Testis (tissue), 2 donors: Measurements from ENCODE around the gene PRDM15.

Experiments used
- POLR2A ChIP-seq: fragments of 450-650 bp; IDR thresholded peaks from one replicate; pipeline ENCODE4 v1.6.1; 2017; ENCODE audit warnings: antibody characterized with exemption, mild to moderate bottlenecking, moderate library complexity
- TF ChIP-seq, protein P1 (sequence below), 3 experiments: fragments of 450-650 bp in 2 of 3; fragments of 200-600 bp in 1 of 3; sonication (generic) in 1 of 3; IDR thresholded peaks; one replicate each; pipeline ENCODE4 v1.5.1; 2016 to 2019; ENCODE audit warnings: antibody characterized with exemption in 3 of 3, mild to moderate bottlenecking in 2 of 3, moderate library complexity in 1 of 3

DNA sequence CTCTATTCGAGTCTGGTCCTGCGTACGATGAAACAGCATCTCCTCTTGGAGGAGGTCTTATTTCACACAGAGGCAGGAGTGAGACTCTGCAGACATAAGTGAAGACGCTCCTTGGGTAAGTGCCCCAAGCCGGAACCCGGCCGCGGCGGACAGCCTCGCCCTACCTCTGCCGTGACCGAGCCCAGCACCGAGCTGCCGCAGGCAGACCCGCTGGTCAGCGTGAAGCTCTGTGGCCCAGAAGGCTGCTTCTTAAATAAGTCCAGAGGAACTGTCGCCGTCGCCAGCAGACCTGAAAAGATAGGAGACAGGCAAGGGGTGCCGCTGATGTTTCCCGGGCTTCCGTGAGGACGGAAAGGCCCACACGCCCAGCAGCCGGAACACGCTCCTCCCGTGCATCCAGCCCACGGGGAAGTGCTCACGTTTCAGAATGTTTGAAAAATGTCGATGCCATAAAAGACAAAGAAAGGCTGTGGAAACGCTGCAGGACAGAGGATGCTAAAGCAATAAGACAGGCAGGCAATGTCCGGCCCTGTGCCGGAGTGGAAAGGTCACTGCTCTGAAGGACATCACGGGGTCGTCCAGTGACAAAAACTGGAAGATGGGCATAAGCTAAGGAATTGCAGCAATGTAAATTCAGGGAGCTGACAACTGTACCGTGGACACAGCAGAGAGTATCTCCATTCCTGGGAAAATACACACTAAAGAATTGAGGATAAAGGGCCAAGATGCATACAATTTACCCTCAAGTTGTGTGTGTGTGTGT lies 28.5 kb upstream of the PRDM15 start:
- TF ChIP-seq, protein P1, sequence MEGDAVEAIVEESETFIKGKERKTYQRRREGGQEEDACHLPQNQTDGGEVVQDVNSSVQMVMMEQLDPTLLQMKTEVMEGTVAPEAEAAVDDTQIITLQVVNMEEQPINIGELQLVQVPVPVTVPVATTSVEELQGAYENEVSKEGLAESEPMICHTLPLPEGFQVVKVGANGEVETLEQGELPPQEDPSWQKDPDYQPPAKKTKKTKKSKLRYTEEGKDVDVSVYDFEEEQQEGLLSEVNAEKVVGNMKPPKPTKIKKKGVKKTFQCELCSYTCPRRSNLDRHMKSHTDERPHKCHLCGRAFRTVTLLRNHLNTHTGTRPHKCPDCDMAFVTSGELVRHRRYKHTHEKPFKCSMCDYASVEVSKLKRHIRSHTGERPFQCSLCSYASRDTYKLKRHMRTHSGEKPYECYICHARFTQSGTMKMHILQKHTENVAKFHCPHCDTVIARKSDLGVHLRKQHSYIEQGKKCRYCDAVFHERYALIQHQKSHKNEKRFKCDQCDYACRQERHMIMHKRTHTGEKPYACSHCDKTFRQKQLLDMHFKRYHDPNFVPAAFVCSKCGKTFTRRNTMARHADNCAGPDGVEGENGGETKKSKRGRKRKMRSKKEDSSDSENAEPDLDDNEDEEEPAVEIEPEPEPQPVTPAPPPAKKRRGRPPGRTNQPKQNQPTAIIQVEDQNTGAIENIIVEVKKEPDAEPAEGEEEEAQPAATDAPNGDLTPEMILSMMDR (IDR thresholded peaks at IDR 0.05) = no peak
- no peak for TF ChIP-seq POLR2A
